NOMO-1 (cell line): ENCODE results near the gene CRHR1.

Experiments used
- DNase-seq, 2 experiments: peaks; one replicate each; lab custom pipeline; 2025; ENCODE audit not compliant: unreplicated experiment in 2 of 2; lab: John Stamatoyannopoulos, UW

Gene CRHR1

DNA sequence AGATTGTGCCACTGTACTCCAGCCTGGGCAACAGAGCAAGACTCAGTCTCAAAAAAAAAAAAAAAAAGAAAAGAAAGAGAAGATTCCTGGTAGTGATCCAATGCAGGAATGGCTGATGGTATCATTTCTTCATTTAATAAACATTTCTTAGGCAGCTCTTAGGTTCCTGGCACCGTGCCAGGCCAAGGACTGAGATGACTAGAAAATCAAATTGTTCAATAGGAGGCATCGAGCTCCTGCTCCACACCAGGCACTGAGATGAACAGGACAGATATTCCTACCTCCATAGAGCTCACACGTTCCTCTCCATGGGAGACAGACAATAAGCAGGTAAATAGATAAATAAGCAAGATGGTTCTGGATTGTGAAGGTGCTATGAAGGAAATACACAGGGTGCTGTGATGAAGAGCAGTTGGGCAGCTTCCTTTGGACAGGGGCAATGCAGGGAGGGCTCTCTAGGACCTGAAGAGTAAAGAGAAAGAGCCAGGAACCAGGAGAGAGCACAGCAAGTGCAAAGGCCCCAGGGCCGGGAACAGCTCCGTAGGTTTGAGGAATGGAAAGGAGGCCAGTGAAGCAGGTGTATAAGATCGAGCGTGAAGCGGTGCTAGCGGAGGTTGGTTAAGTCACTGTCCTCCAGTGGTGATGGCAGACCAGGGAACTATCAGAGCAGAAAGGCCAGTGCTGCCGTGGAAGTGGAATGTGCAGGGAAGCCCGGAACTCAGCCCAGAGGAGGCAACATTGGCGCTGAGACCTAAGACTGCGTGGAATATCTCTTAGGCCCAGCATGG lies 26.5 kb upstream of the CRHR1 start:
- DNase-seq = no peak

DNA sequence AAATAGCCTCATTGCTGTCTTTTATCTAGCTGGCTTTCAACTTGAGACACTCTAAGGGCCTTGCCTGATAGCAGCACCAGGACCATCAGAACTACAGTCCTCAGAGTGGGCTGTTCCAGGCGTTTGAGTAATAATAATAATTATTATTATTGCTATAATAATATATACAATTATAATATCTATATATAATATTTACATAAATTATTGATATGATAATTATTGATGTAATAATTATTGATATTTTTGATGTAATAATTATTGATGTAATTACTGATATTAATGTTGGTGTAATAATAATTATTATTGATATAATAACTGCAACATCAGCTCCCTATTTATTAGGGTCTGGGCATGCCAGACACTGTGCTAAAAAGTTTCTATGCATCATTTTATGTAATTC lies 25.6 kb upstream of the CRHR1 start:
- no peak for DNase-seq

DNA sequence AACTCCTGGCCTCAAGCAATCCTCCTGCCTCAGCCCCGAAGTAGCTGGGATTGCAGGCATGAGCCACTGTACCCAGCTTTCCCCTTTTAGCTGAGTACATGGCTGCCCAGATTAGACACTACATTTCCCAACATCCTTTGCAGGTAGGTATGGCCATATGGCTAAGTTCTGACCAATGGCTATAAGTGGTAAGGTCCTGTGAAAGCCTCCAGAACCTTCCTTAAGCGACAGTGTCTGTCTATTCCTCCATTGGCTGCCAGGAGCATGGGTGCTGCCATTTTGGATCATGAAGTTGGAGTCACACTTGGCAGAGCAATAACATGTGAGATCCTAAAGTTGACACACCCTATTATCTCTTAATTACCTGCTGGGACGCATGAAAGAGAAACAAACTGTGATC lies 24.4 kb upstream of the CRHR1 start:
- no peak for DNase-seq

DNA sequence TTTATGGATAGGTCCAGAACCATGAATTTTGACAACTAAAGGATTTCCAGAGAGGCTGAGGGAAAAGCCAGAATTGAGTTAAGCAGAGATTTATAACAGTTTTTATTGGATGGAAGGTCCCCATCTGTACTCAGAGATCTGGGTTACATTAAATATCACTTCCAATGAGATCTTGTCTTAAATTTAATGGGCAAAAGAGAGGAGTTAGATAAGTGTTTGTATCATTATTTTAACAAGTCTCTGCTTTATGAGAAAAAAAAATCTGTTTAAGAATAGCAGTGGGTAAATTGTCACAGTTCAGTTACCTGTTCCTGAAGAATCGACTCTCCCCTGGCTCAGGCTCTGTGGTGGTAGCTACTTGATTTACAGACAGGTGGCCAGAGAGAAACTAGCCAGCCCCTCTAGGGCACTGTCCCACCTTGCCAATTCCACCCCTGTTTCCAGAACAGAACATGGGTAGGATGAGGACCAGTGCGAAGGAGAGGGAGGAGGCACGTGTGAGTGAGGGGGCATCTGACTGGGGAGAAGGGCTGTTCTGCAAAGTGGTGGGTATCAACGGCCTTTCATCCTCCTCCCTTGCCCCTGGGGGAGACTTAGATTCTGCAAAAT lies 22.1 kb upstream of the CRHR1 start:
- no peak for DNase-seq

DNA sequence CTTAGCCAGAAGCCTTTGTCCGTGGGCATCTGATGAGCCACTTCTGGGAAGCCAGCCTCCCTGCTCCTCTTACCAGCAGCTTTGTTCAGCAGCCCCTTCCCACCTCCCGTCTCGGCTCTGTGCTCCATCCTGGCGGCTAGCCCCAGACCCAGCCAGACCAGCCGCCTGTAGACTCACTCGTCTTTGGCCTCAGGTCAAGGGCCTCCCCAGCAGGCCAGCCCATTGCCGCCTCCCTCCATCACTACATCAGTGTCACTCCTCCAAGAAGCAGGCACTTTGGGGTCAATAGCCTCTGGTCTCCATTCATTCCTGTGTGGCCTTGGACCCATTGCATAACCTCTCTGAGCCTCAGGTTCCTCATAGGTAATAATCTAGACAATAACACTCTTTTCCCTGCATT lies 20.9 kb upstream of the CRHR1 start:
- no peak for DNase-seq

DNA sequence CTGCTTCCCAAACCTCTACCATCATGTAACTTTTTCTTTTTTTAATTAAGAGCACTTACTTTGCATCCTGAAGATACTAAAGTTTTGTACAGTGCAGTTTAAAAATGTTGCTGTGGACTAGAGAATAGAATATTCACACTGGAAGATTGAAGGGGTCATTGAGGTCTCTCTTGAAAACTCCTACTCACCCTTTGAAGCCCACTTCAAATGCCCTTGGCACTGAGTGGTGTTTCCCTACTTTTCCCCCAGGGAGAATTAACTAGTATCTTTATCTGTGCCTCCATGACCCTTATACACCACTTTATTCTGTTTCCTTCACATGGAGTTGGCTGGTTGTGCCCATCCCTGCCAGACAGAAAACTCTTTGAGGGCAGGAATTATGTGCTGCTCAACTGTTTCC lies 19.6 kb upstream of the CRHR1 start:
- DNase-seq = no peak

DNA sequence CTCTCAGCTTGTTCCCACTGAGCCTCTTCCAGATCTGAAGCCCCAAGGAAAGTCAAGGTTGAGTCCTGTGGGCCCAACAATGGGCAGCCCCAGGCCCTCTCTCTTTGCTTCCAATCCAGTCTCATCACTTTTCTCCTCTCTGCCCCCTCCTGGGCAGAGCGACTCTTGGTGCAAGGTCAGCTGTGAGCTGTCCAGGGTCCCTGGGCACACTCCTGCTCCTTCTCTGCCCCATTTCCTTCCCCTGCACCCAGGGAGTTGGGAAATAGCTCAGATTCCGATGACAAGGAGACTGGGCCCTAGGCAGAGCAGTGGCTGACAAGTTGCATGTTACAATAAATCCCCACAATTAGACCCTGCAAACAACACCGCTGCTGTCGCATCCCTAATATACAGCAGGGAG lies 16.1 kb upstream of the CRHR1 start:
- DNase-seq = no peak

DNA sequence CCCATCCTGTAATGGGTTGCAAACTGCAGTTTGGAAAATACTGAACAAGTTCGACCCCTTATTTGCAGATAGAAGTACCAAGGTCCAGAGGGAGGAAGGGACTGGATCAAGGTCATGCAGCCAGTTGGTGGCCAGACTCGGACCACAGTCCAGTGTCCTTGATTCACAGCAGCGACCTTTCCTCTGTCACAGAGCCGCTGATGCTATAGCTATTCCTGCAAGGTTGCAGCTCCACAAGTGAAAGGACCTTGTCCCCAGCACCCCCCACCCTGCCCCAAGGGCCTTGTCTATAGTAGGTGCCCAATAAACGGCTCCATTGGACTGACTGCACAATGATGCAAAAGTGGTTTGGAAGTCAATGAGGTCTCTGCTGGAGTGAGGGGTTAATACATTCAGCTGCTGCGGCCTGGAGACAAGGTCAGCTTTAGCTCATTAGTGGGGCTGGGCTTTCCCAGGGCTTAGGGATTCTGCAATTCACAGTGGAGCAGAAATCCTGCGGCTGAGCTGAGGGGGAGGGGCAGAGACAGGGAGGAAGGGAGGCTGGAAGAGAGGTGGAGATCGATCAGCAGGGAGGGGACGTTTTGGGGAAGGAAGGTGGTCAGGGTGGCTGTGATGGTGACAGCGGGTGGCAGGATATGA lies 13.4 kb upstream of the CRHR1 start:
- DNase-seq = no peak

DNA sequence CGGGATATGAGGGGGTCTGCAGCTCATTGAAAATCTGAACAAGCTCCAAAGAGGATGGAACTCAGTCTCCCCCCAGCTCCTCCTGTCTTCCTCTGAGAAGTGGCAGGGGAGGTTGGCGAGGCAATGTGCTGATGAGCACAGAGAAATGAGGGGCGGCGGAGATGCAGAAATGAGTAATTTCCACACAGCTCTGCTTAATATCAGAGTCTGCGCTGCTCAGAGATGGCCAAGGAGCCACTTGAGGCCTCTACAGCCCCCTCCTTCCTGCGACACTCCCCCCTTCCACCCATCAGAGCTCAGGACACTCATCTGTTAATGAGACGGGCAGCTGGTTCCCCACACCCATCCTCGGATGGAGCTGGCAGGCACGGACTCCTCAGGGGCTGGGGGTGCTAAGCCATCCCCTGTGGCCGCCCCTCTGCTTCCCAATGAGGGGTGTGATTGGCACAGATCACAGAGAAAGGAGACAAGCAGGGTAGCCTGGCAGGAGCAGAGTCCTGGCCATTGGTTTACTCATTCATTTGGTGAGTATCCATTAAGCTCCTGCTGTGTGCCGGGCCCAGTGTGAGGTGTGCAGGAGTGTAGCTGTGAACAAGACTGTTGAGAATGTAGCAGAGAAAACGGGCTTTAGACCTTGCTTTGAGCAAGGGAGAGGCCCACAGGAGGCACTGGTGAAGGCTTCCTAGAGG lies 12.7 kb upstream of the CRHR1 start:
- DNase-seq = no peak

DNA sequence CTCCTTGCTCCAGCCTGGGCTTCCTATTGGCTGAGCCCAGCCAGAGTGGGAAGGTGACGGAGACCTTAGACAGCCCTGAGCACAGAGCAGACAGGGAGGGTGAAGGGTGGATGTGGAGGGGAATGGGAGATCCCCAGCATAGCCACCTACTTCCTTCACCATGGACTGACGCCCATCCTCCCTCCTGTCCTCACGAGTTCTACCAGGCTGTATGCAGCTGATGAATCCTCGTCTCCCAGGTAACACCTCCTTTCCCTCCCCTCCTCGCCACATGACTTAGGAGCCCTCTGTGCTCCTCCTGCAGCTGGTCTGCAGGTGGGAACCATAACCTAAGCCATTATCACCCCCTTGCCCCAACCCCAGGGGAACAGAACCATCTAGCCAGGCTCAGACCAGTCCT lies 9.0 kb upstream of the CRHR1 start:
- no peak for DNase-seq

DNA sequence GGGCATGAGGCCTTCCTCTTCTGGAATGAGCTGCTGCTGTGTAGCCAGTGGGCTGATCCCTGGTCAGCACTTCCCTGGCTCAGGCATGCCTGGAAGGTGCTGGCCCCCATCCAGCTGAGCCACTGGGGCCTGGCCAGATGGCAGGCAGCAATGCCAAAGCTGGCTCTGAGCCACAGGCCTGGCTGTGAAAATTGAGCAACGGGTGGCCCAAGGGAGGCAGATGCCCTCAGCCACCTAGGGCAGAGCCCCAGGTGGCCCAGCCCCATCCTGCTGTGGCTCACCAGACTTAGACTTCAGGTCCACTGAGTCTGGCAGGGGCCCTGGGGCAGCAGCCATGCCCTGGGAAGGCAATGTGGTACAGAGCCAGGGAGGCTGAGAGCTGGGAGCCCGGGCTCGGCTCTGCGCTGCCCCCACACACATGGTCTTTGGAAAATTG lies 8.5 kb upstream of the CRHR1 start:
- DNase-seq = no peak

DNA sequence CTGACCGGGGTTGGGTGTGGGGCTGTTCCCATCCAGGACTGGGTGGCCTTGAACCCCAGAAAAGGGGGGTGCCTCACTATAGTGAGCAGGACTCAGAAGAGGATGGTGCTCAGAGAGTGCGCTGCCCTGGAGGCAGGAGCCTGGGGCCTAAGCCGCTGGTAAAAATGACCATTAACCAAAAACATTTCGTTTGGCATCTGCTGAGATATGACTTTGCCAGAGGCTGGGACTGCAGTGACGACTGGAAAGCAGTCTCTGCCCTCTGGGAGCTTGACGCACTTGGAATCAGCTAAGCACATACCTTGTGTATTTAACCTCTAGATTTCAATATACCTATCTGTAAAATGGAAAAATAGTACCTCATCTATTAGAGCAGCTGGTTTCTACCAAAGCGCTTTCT lies 7.2 kb upstream of the CRHR1 start:
- no peak for DNase-seq

DNA sequence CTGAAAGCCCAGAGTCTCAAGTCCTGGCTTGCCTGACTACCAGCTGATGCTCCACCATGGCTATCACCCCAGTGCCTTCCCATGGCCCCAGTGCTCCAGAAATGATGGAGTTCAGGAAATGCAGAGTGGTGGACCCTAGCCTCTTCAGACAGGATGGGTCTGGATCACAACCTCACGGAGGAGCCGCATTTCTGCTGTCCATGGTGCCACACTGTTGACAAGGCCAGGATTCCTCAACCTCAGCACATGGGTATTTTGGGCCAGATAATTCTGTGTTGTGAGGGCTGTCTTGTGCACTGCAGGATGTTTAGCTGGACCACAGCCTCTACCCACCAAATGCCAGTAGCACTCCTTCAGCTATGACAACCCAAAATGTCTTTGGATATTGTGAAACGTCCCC lies 6.7 kb upstream of the CRHR1 start:
- DNase-seq = no peak

DNA sequence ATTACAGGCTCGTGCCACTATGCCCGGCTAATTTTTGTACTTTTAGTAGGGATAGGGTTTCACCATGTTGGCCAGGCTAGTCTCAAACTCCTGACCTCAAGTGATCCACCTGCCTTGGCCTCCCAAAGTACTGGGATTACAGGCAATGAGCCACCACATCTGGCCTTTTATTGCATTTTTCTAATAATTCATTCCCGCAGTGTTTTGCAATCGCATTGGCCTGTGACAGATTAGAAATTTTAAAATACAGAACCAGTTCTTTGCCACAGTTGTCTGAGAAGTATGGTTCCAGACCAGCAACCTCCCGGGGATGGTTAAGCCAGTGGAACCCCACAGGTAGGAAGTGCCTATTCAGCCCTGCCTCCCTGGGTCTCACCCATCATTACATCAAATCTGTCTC lies 3.2 kb upstream of the CRHR1 start:
- no peak for DNase-seq

DNA sequence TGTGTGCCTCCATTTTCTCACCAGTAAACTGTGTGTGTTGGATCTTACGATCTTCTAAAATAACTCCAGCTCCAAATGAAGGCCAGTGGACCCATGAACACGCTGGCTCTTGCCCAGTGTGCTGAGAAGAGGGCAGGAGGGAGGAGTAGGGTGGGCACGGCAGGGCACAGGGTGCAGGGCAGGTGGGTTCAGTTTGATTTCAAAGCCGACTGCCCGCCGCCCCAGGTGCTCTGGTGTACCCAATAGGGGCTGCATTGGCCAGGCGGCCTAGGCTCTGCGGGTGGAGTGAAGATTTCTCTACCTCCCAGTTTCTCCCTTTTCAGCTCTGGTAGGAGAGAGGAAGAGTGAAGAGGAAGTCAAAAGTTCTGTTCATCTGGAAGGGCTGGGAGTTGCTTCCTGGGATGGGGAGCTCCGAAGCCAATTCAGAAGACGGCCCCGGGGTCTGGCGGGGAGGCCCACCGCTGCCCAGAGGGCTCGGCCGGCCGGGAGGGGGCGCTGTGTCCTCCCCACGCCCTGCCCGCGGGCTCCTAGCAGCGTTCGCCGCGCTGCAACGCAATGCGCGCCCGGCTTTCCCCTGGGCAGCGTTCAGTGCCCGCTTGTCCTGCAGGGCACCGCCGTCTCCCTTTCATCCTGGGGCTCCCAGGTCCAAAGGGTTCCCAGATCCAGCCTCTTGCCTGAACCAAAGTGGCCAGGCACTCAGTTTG lies 1.1 kb upstream of the CRHR1 start:
- DNase-seq = no peak

DNA sequence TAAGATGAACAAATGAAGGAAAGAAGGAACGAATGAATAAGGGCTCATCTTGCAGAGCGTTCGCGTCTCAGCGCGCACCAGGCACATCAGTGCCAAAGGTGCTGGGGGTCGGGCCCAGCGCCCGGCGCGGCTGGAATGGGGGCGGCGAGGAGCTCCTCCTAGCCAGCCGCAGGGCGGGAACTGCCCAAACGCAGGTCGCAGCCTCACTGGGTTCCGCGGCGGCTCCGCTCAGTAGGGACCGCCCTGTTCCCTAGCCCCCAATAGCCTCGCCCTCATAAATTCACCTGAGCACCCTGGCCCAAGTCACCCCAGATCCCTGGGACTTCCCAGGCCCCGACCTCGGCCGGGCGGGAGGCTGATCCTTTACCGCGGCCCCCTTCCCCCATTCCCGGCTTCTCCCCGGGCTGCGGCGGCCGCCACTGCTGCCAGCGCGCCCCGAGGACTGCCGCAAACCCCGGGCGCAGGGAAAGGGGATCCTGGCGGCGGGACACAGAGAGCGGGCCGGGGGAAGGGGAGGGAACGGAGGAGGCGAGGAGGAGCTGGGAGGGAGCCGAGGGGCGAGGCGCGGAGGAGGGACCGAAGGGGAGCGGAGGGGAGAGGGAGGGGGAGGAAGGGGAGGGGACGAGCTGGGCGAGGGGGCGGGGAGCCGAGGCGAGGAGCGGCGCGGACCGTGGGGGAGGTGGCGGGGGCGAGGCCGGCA lies 377 bp upstream of the CRHR1 start:
- no peak for DNase-seq

DNA sequence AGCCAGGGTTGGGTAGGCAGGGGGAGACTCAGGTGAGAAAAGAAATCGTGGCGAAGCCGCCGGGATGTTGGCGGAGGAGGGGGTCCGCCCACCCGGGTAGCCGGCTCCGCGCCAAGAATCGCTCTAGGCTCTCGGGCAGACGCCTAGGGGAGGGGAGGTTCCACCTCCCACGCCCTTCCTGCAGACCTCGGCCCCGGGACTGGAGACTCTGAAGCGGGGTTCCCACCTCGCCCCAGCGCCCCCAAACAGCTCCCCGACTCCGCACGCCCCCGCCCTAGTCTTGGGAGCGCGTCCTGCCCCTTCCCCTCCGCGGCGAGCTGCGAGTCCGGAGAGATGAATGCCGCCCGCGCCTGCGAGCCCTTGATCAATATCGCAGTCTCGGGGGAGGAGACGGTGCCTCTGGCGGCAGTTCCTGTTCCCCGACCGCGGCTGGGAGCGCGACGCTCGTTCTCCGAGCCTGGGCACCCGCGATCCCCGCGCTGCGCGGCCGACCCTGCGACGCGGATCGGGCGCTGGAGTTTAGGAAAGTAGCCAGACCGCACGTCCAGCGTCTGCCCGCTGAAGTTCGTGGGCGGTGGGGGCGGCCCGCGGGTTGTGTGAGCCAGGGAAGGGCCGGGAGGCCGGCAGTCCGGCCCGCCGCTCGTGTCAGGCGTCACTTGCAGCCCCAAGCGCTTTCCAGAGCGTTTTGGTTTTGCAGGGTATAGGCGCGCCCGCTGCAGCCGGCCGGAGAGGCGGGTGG lies 790 bp downstream of the CRHR1 start:
- DNase-seq = peak; percentile 48 to 49

DNA sequence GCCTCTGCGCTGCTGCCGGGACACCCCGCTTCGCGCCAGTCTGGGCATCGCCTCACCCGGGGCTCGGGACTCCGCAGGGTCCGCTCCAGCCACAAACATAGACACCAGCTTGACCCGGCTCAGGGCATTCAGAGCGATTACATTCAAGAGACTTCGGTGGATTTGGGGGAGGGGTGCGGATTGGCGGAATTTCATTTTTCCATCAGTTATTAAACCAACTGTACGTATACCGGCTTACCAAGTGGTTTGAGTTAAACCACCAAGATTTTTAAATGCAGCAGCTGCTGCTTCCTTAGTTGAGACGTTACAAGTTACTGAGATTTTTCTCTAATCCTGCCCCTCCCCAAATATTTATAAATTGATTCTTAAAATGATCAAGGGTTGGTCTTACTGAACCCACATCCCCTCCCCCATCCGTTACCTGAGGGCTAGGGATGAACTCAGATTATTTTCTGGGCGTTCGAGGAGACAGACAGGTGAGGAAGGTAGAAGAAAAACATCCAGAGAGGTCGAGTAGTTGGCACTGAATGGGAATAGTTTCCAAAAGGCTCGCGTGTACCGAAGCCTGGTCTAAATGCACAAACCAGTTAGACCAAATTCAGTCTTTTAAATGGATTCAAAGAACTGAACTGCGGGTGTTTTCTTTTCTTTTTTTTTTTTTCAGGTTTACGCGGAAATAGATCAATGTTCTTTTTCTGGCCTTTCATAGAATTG lies 1.5 kb downstream of the CRHR1 start:
- DNase-seq = no peak

DNA sequence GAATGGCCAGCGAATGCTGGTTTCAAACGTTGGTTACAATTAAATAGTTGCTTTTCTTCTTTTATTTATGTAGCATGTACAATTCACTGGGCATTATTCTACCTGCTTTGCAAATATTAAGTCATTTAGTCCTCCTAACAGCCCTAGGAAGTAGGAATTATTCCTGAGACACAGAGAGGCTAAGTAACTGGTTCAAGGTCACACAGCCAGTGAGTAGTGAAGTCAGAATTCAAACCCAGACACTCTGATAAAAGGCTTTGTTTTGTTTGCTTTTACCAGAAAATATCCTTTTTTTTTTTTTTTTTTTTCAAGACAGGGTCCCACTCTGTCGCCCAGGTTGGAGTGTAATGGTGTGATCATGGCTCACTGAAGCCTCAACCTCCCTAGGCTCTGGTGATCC lies 2.2 kb downstream of the CRHR1 start:
- no peak for DNase-seq
